ENCODE measurements around the gene CEACAM18.
"Not testable (repeated sequence)": the region's sequence is repeated elsewhere in the genome, so short reads cannot be mapped to it uniquely, and the experiment has no call there.

CEACAM18 gene

GRCh38 chr19:51439021-51439465, 39.3 kb upstream of the CEACAM18 start:
- peak; percentile 67 for DNase-seq (ENCODE audit: low read depth)
- H3K4me3 ChIP-seq (ENCODE audit: low read depth, low read length): no peak overlapping the region
- no peak for TF ChIP-seq POLR2A (IDR thresholded peaks at IDR 0.05; ENCODE audit: extremely low read depth, insufficient read length)
- peak; percentile 60 for TF ChIP-seq CTCF (IDR thresholded peaks at IDR 0.05; ENCODE audit: low read depth, low read length)
- no peak for TF ChIP-seq MYC (IDR thresholded peaks at IDR 0.05; ENCODE audit: low read depth, low read length)

- no peak for DNase-seq (ENCODE audit: low read depth)
These were observed 38.3 kb upstream of the CEACAM18 start for GRCh38 chr19:51440052-51440451.

GRCh38 chr19:51440846-51441409, 37.4 kb upstream of the CEACAM18 start:
- peak; percentile 62 for DNase-seq (ENCODE audit: low read depth)
- TF ChIP-seq POLR2A (IDR thresholded peaks at IDR 0.05; ENCODE audit: extremely low read depth, insufficient read length) (no peak), CTCF (IDR thresholded peaks at IDR 0.05; ENCODE audit: low read depth, low read length) (no peak), MYC (IDR thresholded peaks at IDR 0.05; ENCODE audit: low read depth, low read length) (no peak), MAX (IDR thresholded peaks at IDR 0.05; ENCODE audit: low read depth, low read length) (no peak)
- peak overlapping the region; percentile 62 for H3K4me3 ChIP-seq (ENCODE audit: low read depth, low read length)

More at GRCh38 chr19:51440052-51440451, 38.3 kb upstream of the CEACAM18 start:
- TF ChIP-seq POLR2A (IDR thresholded peaks at IDR 0.05; ENCODE audit: extremely low read depth, insufficient read length) (no peak), CTCF (IDR thresholded peaks at IDR 0.05; ENCODE audit: low read depth, low read length) (no peak), MYC (IDR thresholded peaks at IDR 0.05; ENCODE audit: low read depth, low read length) (no peak), MAX (IDR thresholded peaks at IDR 0.05; ENCODE audit: low read depth, low read length) (no peak)
- no peak overlapping the region for H3K4me3 ChIP-seq (ENCODE audit: low read depth, low read length)

GRCh38 chr19:51441410-51442390, 36.6 kb upstream of the CEACAM18 start:
- DNase-seq (ENCODE audit: low read depth): peak; percentile 91
- TF ChIP-seq CTCF (IDR thresholded peaks at IDR 0.05; ENCODE audit: low read depth, low read length) (no peak), MYC (IDR thresholded peaks at IDR 0.05; ENCODE audit: low read depth, low read length) (peak; percentile 62; the same call in 1 of the 2 replicates), MAX (IDR thresholded peaks at IDR 0.05; ENCODE audit: low read depth, low read length) (peak; percentile 60; the same call in 1 of the 2 replicates)
- H3K4me3 ChIP-seq (ENCODE audit: low read depth, low read length): peak overlapping the region; percentile 62

- not testable (repeated sequence) for H3K4me3 ChIP-seq (ENCODE audit: low read depth, low read length); DNase-seq (ENCODE audit: low read depth)
These were observed 30.8 kb upstream of the CEACAM18 start for GRCh38 chr19:51447510-51447909.

- no peak overlapping the region for H3K4me3 ChIP-seq (ENCODE audit: low read depth, low read length)
- TF ChIP-seq CTCF (IDR thresholded peaks at IDR 0.05; ENCODE audit: low read depth, low read length) (no peak), POLR2A (IDR thresholded peaks at IDR 0.05; ENCODE audit: extremely low read depth, insufficient read length) (no peak), MYC (IDR thresholded peaks at IDR 0.05; ENCODE audit: low read depth, low read length) (no peak), MAX (IDR thresholded peaks at IDR 0.05; ENCODE audit: low read depth, low read length) (no peak)
- DNase-seq (ENCODE audit: low read depth): no peak
These were observed 30.3 kb upstream of the CEACAM18 start for GRCh38 chr19:51448011-51448410.
